Nephron (organoid): ENCODE measurements around the gene ADGRB3.

Experiments
- H3K27ac Mint-ChIP-seq, 3 experiments: 2 replicates each; pipeline ENCODE4 v1.8.0; 2020; ENCODE audit warnings: mixed read lengths in 3 of 3, mild to moderate bottlenecking in 2 of 3, moderate library complexity in 1 of 3
- H3K27me3 Mint-ChIP-seq: 2 replicates; pipeline ENCODE4 v1.8.0; 2021; ENCODE audit warnings: low read depth, mild to moderate bottlenecking, moderate library complexity, mixed read lengths
- H3K36me3 Mint-ChIP-seq: 2 replicates; pipeline ENCODE4 v1.8.0; 2020; ENCODE audit warnings: low read depth, mixed read lengths
- H3K4me1 Mint-ChIP-seq: 2 replicates; pipeline ENCODE4 v1.8.0; 2020; ENCODE audit warnings: mixed read lengths
- H3K4me3 Mint-ChIP-seq, 3 experiments: 2 replicates each; pipeline ENCODE4 v1.8.0; 2020; ENCODE audit warnings: mild to moderate bottlenecking in 3 of 3, mixed read lengths in 3 of 3, moderate library complexity in 2 of 3
- H3K9me3 Mint-ChIP-seq: 2 replicates; pipeline ENCODE4 v1.8.0; 2020; ENCODE audit warnings: mixed read lengths
- TF ChIP-seq, protein P1 (sequence below), 3 experiments: fragments of 200-600 bp; sonication (generic); IDR thresholded peaks; one replicate each; pipeline ENCODE4 v1.5.0; 2021; ENCODE audit warnings: antibody characterized with exemption in 3 of 3; ENCODE audit not compliant: unreplicated experiment in 3 of 3

The ADGRB3 gene

DNA sequence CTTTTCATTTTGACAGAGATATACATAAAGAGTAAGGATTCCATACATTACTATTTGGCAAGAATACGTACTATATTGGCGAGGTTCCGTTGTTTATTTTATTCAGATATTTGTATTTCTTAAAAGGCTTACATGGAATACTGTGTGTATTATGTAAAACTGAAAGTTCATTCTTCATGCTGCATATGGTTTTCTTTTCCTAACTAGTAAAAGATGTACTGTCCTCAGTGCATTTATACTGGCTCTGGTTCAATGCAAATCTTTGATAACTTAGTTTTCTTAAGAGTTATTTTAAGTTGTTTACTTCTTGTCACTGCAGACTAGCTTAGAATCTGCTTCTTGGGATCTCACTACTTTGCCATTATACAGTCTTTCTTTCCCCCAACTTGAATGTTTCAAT, 42.0 kb downstream of the ADGRB3 start:
- no peaks in the 10 kb centered on the region for H3K27me3 Mint-ChIP-seq
- H3K4me1 Mint-ChIP-seq: no peaks in the 10 kb centered on the region
- TF ChIP-seq, protein P1, sequence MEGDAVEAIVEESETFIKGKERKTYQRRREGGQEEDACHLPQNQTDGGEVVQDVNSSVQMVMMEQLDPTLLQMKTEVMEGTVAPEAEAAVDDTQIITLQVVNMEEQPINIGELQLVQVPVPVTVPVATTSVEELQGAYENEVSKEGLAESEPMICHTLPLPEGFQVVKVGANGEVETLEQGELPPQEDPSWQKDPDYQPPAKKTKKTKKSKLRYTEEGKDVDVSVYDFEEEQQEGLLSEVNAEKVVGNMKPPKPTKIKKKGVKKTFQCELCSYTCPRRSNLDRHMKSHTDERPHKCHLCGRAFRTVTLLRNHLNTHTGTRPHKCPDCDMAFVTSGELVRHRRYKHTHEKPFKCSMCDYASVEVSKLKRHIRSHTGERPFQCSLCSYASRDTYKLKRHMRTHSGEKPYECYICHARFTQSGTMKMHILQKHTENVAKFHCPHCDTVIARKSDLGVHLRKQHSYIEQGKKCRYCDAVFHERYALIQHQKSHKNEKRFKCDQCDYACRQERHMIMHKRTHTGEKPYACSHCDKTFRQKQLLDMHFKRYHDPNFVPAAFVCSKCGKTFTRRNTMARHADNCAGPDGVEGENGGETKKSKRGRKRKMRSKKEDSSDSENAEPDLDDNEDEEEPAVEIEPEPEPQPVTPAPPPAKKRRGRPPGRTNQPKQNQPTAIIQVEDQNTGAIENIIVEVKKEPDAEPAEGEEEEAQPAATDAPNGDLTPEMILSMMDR (IDR thresholded peaks at IDR 0.05; ENCODE audit: unreplicated experiment in 3 of 3): no peak
- no peaks in the 10 kb centered on the region for H3K9me3 Mint-ChIP-seq
- peak overlapping the region in 1 of 3 experiments; percentile 43 for H3K4me3 Mint-ChIP-seq
- H3K27ac Mint-ChIP-seq: peak overlapping the region; percentile 35 to 62 (median 51)
- H3K36me3 Mint-ChIP-seq: no peaks in the 10 kb centered on the region

DNA sequence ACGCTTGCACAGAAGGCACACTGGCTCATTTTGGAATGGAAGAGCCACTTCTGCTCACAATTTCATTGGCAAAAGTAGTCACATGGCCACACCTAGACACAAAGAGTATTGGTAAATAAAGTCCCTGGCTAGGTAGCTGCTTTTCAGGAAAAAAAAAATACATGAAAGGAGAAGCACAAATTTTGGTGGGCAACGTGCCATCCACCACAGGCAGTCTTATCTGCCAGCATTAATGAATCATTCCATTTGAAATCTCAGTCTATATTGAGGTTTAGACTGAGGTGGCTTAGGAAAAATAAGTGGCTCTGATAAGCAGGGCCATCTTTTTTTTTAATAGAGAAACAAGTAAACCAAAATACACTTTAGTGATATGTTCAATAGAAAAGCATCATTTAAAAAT, 44.3 kb downstream of the ADGRB3 start:
- H3K27ac Mint-ChIP-seq: no peak overlapping the region

DNA sequence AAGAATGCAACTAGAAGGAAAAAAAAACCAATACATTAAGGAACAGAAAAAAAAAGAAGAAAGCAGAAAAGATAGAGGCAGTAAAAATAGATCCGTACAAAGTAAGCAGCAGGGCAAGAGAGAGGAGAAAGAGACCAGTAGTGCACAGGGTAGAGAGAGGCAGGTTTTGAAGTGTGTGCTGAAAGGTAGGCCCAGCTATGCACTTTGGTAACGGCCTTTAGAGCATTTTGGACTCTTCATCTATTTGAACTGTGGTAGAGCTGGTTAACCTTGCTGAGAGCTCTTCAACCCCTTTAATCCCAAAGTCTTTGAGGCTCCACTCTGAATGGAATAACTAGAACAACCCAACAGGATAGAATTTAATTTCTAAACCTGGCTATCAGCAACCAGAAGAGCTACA, 45.2 kb downstream of the ADGRB3 start:
- Mint-ChIP-seq H3K36me3 (no peaks in the 10 kb centered on the region), H3K9me3 (no peaks in the 10 kb centered on the region), H3K4me3 (no peak overlapping the region), H3K27ac (no peak overlapping the region), H3K4me1 (no peaks in the 10 kb centered on the region), H3K27me3 (no peaks in the 10 kb centered on the region)
- TF ChIP-seq, protein P1 (IDR thresholded peaks at IDR 0.05; ENCODE audit: unreplicated experiment in 3 of 3): no peak

More for the DNA sequence above, 44.3 kb downstream of the ADGRB3 start:
- TF ChIP-seq, protein P1 (IDR thresholded peaks at IDR 0.05; ENCODE audit: unreplicated experiment in 3 of 3): no peak
- no peaks in the 10 kb centered on the region for H3K9me3 Mint-ChIP-seq
- no peaks in the 10 kb centered on the region for H3K27me3 Mint-ChIP-seq
- H3K36me3 Mint-ChIP-seq: no peaks in the 10 kb centered on the region
- no peak overlapping the region for H3K4me3 Mint-ChIP-seq
- H3K4me1 Mint-ChIP-seq: no peaks in the 10 kb centered on the region

DNA sequence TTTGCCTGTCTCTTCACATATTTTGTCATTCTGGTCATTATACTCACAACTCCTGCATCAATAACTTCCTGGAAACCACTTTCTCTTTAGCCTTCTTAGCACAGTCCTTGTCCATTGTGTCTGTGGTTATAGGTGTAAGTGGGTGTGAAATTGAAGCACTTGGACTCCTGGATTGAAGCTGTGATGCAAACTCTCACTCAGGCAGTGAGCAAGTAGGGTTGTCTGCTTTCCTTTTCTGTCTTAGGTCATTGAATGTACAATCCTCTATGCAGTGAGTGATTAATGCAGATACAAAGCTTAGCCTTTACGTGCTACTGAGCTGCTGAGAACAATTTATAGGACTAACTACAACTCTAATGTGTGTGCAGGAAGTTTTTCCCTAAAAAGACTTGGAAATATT, 54.8 kb downstream of the ADGRB3 start:
- no peaks in the 10 kb centered on the region for H3K4me1 Mint-ChIP-seq
- no peaks in the 10 kb centered on the region for H3K9me3 Mint-ChIP-seq
- H3K36me3 Mint-ChIP-seq: no peaks in the 10 kb centered on the region
- H3K27me3 Mint-ChIP-seq: no peaks in the 10 kb centered on the region
- TF ChIP-seq, protein P1 (IDR thresholded peaks at IDR 0.05; ENCODE audit: unreplicated experiment in 3 of 3): no peak
- no peak overlapping the region for H3K27ac Mint-ChIP-seq
- no peak overlapping the region for H3K4me3 Mint-ChIP-seq

DNA sequence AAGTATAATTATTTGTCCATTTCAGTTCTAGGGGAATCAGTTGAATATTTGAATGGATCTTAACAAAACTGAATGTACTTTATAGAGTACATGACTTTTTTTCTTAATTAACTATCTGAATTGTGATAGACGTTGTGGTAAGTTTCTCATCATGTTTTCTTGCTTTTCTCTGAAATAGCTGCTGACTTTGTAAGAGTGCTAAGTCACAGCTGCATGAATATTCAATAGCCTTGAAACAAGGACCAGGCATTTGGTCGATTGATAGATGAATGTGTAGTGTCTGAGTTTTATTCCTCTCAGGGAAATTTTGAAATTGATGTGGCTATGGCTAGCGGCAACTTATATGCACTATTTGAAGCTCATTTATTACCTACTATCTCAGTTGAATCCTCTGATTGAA, 56.0 kb downstream of the ADGRB3 start:
- no peaks in the 10 kb centered on the region for H3K4me1 Mint-ChIP-seq
- H3K4me3 Mint-ChIP-seq: no peak overlapping the region
- no peaks in the 10 kb centered on the region for H3K36me3 Mint-ChIP-seq
- no peak overlapping the region for H3K27ac Mint-ChIP-seq
- TF ChIP-seq, protein P1 (IDR thresholded peaks at IDR 0.05; ENCODE audit: unreplicated experiment in 3 of 3): no peak
- H3K9me3 Mint-ChIP-seq: no peaks in the 10 kb centered on the region
- H3K27me3 Mint-ChIP-seq: no peaks in the 10 kb centered on the region

DNA sequence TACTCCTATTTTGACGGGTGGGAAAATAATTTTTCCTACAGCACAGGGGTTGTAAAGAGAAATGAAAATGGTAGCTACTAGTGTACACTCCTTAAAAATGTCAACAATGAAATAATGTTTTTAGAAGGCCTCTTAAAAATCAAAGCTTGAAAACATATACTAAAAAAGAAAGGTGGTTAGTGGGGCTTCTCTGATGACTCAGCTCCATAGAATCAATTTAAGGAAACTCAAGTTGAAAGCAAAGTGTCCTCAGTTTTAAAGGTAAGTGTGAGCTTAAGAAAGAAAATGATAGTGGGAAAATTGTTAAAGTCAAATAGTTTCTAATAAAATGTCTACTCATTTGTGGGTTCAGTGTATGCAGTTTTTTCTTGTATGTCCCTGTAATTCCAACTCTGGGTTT, 58.2 kb downstream of the ADGRB3 start:
- TF ChIP-seq, protein P1 (IDR thresholded peaks at IDR 0.05; ENCODE audit: unreplicated experiment in 3 of 3): no peak
- Mint-ChIP-seq H3K4me3 (no peak overlapping the region), H3K36me3 (no peaks in the 10 kb centered on the region), H3K27me3 (no peaks in the 10 kb centered on the region), H3K27ac (no peak overlapping the region), H3K4me1 (no peaks in the 10 kb centered on the region), H3K9me3 (no peaks in the 10 kb centered on the region)
